ENCODE data around the gene OR6V1. TPM values are rescaled to one million over a fixed set of nuclear protein-coding genes. Genes with fewer than 3 reads are reported as not detected.

OR6V1 gene
- total and polyA plus RNA-seq, 2 donors (not counting 1 experiment from before 2014, with no cell fraction given), result not detected

- POLR2A ChIA-PET, result no interaction called here
- H3K27me3 Mint-ChIP-seq, result no peaks in the 10 kb centered on the region
- CTCF ChIA-PET, result interaction anchor here (1.4 to 24.7 kb wide), 5 partner anchors 10 to 200 kb away, joined by 3 to 809 read pairs (median 10); partner anchors contain the start of gene TAS2R40
- no peak for DNase-seq
- H3K27me3 ChIP-seq (replicated peaks in 1 of 4; ENCODE audit: control extremely low read depth in 1 of 4, control insufficient read depth in 3 of 4, insufficient read depth in 4 of 4, low read length in 3 of 4), result no peaks in the 10 kb centered on the region
- intact Hi-C loops (cut with micrococcal nuclease), result no loop called here
- H3K4me1 ChIP-seq (ENCODE audit: control insufficient read depth in 2 of 2, insufficient read depth in 2 of 2, low read length in 2 of 2), result peaks cover 45 to 49% of the 10 kb centered on the region in 2 donors
- TF ChIP-seq EZH2 (IDR thresholded peaks at IDR 0.05; ENCODE audit: borderline replicate concordance, insufficient read depth, low read depth, low read length, poor library complexity, severe bottlenecking), result no peak
- TF ChIP-seq, protein P1, sequence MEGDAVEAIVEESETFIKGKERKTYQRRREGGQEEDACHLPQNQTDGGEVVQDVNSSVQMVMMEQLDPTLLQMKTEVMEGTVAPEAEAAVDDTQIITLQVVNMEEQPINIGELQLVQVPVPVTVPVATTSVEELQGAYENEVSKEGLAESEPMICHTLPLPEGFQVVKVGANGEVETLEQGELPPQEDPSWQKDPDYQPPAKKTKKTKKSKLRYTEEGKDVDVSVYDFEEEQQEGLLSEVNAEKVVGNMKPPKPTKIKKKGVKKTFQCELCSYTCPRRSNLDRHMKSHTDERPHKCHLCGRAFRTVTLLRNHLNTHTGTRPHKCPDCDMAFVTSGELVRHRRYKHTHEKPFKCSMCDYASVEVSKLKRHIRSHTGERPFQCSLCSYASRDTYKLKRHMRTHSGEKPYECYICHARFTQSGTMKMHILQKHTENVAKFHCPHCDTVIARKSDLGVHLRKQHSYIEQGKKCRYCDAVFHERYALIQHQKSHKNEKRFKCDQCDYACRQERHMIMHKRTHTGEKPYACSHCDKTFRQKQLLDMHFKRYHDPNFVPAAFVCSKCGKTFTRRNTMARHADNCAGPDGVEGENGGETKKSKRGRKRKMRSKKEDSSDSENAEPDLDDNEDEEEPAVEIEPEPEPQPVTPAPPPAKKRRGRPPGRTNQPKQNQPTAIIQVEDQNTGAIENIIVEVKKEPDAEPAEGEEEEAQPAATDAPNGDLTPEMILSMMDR (IDR thresholded peaks at IDR 0.05), result no peak
- no peak overlapping the region for H2AFZ ChIP-seq (ENCODE audit: insufficient read depth, low read depth, low read length, poor library complexity, severe bottlenecking)
- peaks cover 57% of the 10 kb centered on the region for H3K4me1 Mint-ChIP-seq
- no peak overlapping the region for H3K4me3 Mint-ChIP-seq
- H3K9me3 ChIP-seq (ENCODE audit: control extremely low read depth in 1 of 3, control insufficient read depth in 2 of 3, insufficient read depth in 1 of 3, low read length in 2 of 3), result peaks cover 0 to 6% (median 0%) of the 10 kb centered on the region in 3 donors
- H3K4me3 ChIP-seq (ENCODE audit: control extremely low read depth in 1 of 5, extremely low read depth in 1 of 5, insufficient read depth in 1 of 5, low read depth in 2 of 5, low read length in 4 of 5), result no peak overlapping the region
- no peaks in the 10 kb centered on the region for H3K36me3 ChIP-seq (replicated peaks in 1 of 2; ENCODE audit: control extremely low read depth in 1 of 2, control insufficient read depth in 1 of 2, extremely low read depth in 1 of 2, insufficient read depth in 2 of 2, low read length in 1 of 2)
- no peak overlapping the region for H3K4me2 ChIP-seq (replicated peaks; ENCODE audit: low read depth, low read length, poor library complexity, severe bottlenecking)
- no peak for ATAC-seq (ENCODE audit: low read depth)
- no peaks in the 10 kb centered on the region for H3K9me3 Mint-ChIP-seq (ENCODE audit: insufficient read depth)
- H4K20me1 ChIP-seq (ENCODE audit: control insufficient read depth, insufficient read depth, low read length, poor library complexity, severe bottlenecking), result no peaks in the 10 kb centered on the region
- H3K9ac ChIP-seq (ENCODE audit: low read length), result no peak overlapping the region
- no peaks in the 10 kb centered on the region for H3K79me2 ChIP-seq (ENCODE audit: control insufficient read depth, insufficient read depth, low read length)
- no peak overlapping the region for H3K27ac ChIP-seq (ENCODE audit: low read length in 2 of 2)
- H3K27ac Mint-ChIP-seq, result no peak overlapping the region
Measured at GRCh38 chr7:143018931-143019330, 33.2 kb upstream of the OR6V1 start.

GRCh38 chr7:143023047-143023446, 29.1 kb upstream of the OR6V1 start:
- H3K4me2 ChIP-seq (replicated peaks; ENCODE audit: low read depth, low read length, poor library complexity, severe bottlenecking), result no peak overlapping the region
- H3K79me2 ChIP-seq (ENCODE audit: control insufficient read depth, insufficient read depth, low read length), result no peaks in the 10 kb centered on the region
- Mint-ChIP-seq H3K27ac (no peak overlapping the region), H3K27me3 (no peaks in the 10 kb centered on the region), H3K9me3 (ENCODE audit: insufficient read depth) (no peaks in the 10 kb centered on the region), H3K4me1 (peaks cover 17% of the 10 kb centered on the region), H3K4me3 (no peak overlapping the region)
- H3K9me3 ChIP-seq (ENCODE audit: control extremely low read depth in 1 of 3, control insufficient read depth in 2 of 3, insufficient read depth in 1 of 3, low read length in 2 of 3), result peaks cover 0 to 6% (median 0%) of the 10 kb centered on the region in 3 donors
- H2AFZ ChIP-seq (ENCODE audit: insufficient read depth, low read depth, low read length, poor library complexity, severe bottlenecking), result no peak overlapping the region
- H3K27ac ChIP-seq (ENCODE audit: low read length in 2 of 2), result no peak overlapping the region
- no peak overlapping the region for H3K9ac ChIP-seq (ENCODE audit: low read length)
- no peaks in the 10 kb centered on the region for H3K36me3 ChIP-seq (replicated peaks in 1 of 2; ENCODE audit: control extremely low read depth in 1 of 2, control insufficient read depth in 1 of 2, extremely low read depth in 1 of 2, insufficient read depth in 2 of 2, low read length in 1 of 2)
- TF ChIP-seq, protein P1 (IDR thresholded peaks at IDR 0.05), result no peak
- no peak for TF ChIP-seq EZH2 (IDR thresholded peaks at IDR 0.05; ENCODE audit: borderline replicate concordance, insufficient read depth, low read depth, low read length, poor library complexity, severe bottlenecking)
- DNase-seq, result no peak
- no peak overlapping the region for H3K4me3 ChIP-seq (ENCODE audit: control extremely low read depth in 1 of 5, extremely low read depth in 1 of 5, insufficient read depth in 1 of 5, low read depth in 2 of 5, low read length in 4 of 5)
- ChIA-PET CTCF (interaction anchor here (0.8 to 1.3 kb wide), 3 partner anchors 14 to 386 kb away, joined by 3 to 6 read pairs (median 3); no protein-coding TSS in a partner anchor), POLR2A (no interaction called here)
- peaks cover 4 to 8% of the 10 kb centered on the region in 2 donors for H3K4me1 ChIP-seq (ENCODE audit: control insufficient read depth in 2 of 2, insufficient read depth in 2 of 2, low read length in 2 of 2)
- no peaks in the 10 kb centered on the region for H3K27me3 ChIP-seq (replicated peaks in 1 of 4; ENCODE audit: control extremely low read depth in 1 of 4, control insufficient read depth in 3 of 4, insufficient read depth in 4 of 4, low read length in 3 of 4)
- intact Hi-C loops (cut with micrococcal nuclease), result no loop called here
- H4K20me1 ChIP-seq (ENCODE audit: control insufficient read depth, insufficient read depth, low read length, poor library complexity, severe bottlenecking), result no peaks in the 10 kb centered on the region
- ATAC-seq (ENCODE audit: low read depth), result no peak

Measured in B cell (primary cell).